Nephron progenitor cell (in vitro differentiated cells): Measurements from ENCODE around the gene THAP8.
A peak's percentile ranks its signal among the peaks of the same experiment; 100 is the strongest.

Source experiments
- DNase-seq: peaks from one replicate; pipeline ENCODE4 v3.0.0; 2021
- H3K27ac Mint-ChIP-seq: 2 replicates; pipeline ENCODE4 v1.8.0; 2021; ENCODE audit warnings: mild to moderate bottlenecking, moderate library complexity, mixed read lengths
- H3K27me3 Mint-ChIP-seq: 2 replicates; pipeline ENCODE4 v1.8.0; 2021; ENCODE audit warnings: mild to moderate bottlenecking, low read depth, mixed read lengths; ENCODE audit not compliant: poor library complexity
- H3K36me3 Mint-ChIP-seq: 2 replicates; pipeline ENCODE4 v1.8.0; 2021; ENCODE audit warnings: low read depth, mixed read lengths
- H3K4me1 Mint-ChIP-seq: 2 replicates; pipeline ENCODE4 v1.8.0; 2021; ENCODE audit warnings: mixed read lengths
- H3K4me3 Mint-ChIP-seq: 2 replicates; pipeline ENCODE4 v1.8.0; 2021; ENCODE audit warnings: mild to moderate bottlenecking, moderate library complexity, mixed read lengths
- H3K9me3 Mint-ChIP-seq: 2 replicates; pipeline ENCODE4 v1.8.0; 2021; ENCODE audit warnings: mild to moderate bottlenecking, moderate library complexity, mixed read lengths
- CTCF ChIP-seq: fragments of 200-600 bp; sonication (generic); IDR thresholded peaks from 2 replicates; pipeline ENCODE4 v1.5.0; 2021; ENCODE audit warnings: antibody characterized with exemption

Gene THAP8

GRCh38 chr19:36054733-36055686 lies 925 bp upstream of the THAP8 start, which contains the start of gene WDR62:
WDR62 (plus strand) TSS chr19:36054897; CDS start chr19:36054972, 75 bp downstream.
- peak within 1 kb of the TSS; percentile 94 for H3K4me3 Mint-ChIP-seq
- H3K9me3 Mint-ChIP-seq: no peaks in the 10 kb centered on the region
- TF ChIP-seq CTCF: no peak
- peaks cover 5% of the 10 kb centered on the region for H3K36me3 Mint-ChIP-seq
- H3K4me1 Mint-ChIP-seq: peaks cover 50% of the 10 kb centered on the region
- H3K27me3 Mint-ChIP-seq: no peaks in the 10 kb centered on the region
- DNase-seq: peak; percentile 98
- peak within 1 kb of the TSS; percentile 95 for H3K27ac Mint-ChIP-seq

GRCh38 chr19:36051637-36052036 lies 2.4 kb downstream of the THAP8 start:
- peaks cover 3% of the 10 kb centered on the region for H3K27me3 Mint-ChIP-seq

GRCh38 chr19:36051236-36051635 lies 2.8 kb downstream of the THAP8 start:
- DNase-seq: peak; percentile 18
- Mint-ChIP-seq H3K4me3 (peak overlapping the region; percentile 19), H3K27me3 (peaks cover 3% of the 10 kb centered on the region), H3K4me1 (peaks cover 31% of the 10 kb centered on the region), H3K36me3 (peaks cover 11% of the 10 kb centered on the region), H3K9me3 (no peaks in the 10 kb centered on the region), H3K27ac (no peak overlapping the region)
- TF ChIP-seq CTCF: no peak

More at GRCh38 chr19:36051637-36052036, 2.4 kb downstream of the THAP8 start:
- peak overlapping the region; percentile 19 for H3K4me3 Mint-ChIP-seq
- no peaks in the 10 kb centered on the region for H3K9me3 Mint-ChIP-seq
- no peak for DNase-seq
- peaks cover 35% of the 10 kb centered on the region for H3K4me1 Mint-ChIP-seq
- H3K27ac Mint-ChIP-seq: no peak overlapping the region
- H3K36me3 Mint-ChIP-seq: peaks cover 8% of the 10 kb centered on the region
- TF ChIP-seq CTCF: no peak

GRCh38 chr19:36049080-36049698 lies 4.9 kb downstream of the THAP8 start:
- Mint-ChIP-seq H3K27me3 (peaks cover 3% of the 10 kb centered on the region), H3K4me1 (peaks cover 20% of the 10 kb centered on the region), H3K36me3 (peaks cover 22% of the 10 kb centered on the region), H3K27ac (no peak overlapping the region), H3K9me3 (no peaks in the 10 kb centered on the region), H3K4me3 (no peak overlapping the region)
- no peak for DNase-seq
- TF ChIP-seq CTCF: no peak

GRCh38 chr19:36047835-36048234 lies 6.2 kb downstream of the THAP8 start:
- Mint-ChIP-seq H3K27me3 (peaks cover 3% of the 10 kb centered on the region), H3K36me3 (peaks cover 26% of the 10 kb centered on the region), H3K9me3 (no peaks in the 10 kb centered on the region), H3K4me1 (peaks cover 12% of the 10 kb centered on the region), H3K27ac (no peak overlapping the region), H3K4me3 (no peak overlapping the region)
- TF ChIP-seq CTCF: no peak
- DNase-seq: no peak
